Left ventricle myocardium inferior (tissue), 1 donor: ENCODE measurements around the gene GEMIN5. TPM values are rescaled to one million over a fixed set of nuclear protein-coding genes. Genes with fewer than 3 reads are reported as not detected.
"Not testable (repeated sequence)": the region's sequence is repeated elsewhere in the genome, so short reads cannot be mapped to it uniquely, and the experiment has no call there.

Experiments used
- DNase-seq: peaks from one replicate; pipeline ENCODE4 v3.0.0-alpha.2; 2020
- H3K27ac ChIP-seq: fragments of 200-600 bp; replicated peaks from 2 replicates; pipeline ENCODE4 v1.8.0; 2021
- H3K27me3 ChIP-seq: fragments of 200-600 bp; 2 replicates; pipeline ENCODE4 v1.8.0; 2021; ENCODE audit warnings: low read depth
- H3K36me3 ChIP-seq: fragments of 200-600 bp; 2 replicates; pipeline ENCODE4 v1.8.0; 2021
- H3K4me1 ChIP-seq: fragments of 200-600 bp; 2 replicates; pipeline ENCODE4 v1.8.0; 2021
- H3K4me3 ChIP-seq: fragments of 200-600 bp; 2 replicates; pipeline ENCODE4 v1.8.0; 2021; ENCODE audit warnings: mild to moderate bottlenecking, moderate library complexity
- H3K9me3 ChIP-seq: fragments of 200-600 bp; replicated peaks from 2 replicates; pipeline ENCODE4 v1.8.0; 2021
- intact Hi-C: fragments of 100-400 bp; cut with micrococcal nuclease; formaldehyde crosslinking; loops from one replicate; pipeline ENCODE4 v1.11.0; 2022
- total RNA-seq: library from RNA; stranded (reverse); fragmentation: NEBNext Ultra II Directional; extraction: Animal tissue kit (Norgen Biotek cat#: 25700); gene quantifications from one replicate; pipeline ENCODE4 v1.2.1, GENCODE V29; 2021
- TF ChIP-seq, protein P1 (sequence below): fragments of 200-600 bp; IDR thresholded peaks from 2 replicates; pipeline ENCODE4 v1.8.0; 2021; ENCODE audit warnings: antibody characterized with exemption, mild to moderate bottlenecking, borderline replicate concordance
- donor health status: DM: no; HTN: yes; CAD: no; lungs with severe emphysema.

GEMIN5 gene
- total RNA-seq, 1 donor from 2014 or later: 14.0 TPM

DNA sequence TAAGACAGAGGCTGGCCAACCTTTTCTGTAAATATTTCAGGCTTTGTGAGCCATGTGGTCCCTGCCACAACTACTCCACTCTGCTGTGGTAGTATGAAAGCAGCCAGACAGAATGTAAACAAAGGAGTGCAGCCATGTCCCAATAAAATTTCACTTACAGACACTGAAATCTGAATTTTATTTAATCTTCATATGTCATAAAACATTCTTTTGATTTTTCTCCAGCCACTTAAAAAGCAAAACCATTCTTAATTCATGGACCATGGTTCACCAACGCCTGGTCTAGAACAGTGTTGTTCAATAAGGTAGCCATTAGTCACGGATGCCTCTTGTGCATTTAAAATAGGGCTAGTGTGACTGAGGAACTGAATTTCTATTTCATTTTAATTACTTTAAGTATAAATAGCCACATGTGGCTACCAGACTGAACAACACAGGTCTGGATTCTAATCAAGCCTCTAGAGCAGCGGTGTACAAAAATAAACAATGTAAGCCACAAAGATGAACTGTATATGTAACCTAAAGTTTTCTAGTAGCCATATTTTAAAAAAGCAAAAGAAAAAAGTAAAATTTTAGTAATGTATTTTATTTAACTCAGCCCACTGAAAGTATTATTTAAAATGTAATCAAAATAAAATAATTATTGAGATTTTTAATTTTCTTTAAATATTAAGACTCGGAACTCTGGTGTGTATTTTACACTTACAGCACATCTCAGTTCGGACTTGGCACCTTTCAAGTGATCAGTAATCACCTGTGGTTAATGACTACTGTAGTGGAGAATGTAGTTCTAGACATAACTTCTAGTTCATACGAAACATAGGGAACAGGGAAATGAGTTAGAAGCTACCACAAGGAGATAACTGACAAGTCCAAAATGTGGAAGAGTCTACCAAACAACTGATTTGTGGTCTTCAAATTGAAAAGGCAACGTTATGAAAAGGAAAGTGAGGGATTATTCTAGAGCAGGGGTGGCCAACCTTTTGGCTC is 14.3 kb downstream of the GEMIN5 start:
- TF ChIP-seq, protein P1, sequence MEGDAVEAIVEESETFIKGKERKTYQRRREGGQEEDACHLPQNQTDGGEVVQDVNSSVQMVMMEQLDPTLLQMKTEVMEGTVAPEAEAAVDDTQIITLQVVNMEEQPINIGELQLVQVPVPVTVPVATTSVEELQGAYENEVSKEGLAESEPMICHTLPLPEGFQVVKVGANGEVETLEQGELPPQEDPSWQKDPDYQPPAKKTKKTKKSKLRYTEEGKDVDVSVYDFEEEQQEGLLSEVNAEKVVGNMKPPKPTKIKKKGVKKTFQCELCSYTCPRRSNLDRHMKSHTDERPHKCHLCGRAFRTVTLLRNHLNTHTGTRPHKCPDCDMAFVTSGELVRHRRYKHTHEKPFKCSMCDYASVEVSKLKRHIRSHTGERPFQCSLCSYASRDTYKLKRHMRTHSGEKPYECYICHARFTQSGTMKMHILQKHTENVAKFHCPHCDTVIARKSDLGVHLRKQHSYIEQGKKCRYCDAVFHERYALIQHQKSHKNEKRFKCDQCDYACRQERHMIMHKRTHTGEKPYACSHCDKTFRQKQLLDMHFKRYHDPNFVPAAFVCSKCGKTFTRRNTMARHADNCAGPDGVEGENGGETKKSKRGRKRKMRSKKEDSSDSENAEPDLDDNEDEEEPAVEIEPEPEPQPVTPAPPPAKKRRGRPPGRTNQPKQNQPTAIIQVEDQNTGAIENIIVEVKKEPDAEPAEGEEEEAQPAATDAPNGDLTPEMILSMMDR: no peak
- H3K4me3 ChIP-seq: no peak overlapping the region
- no peak overlapping the region for H3K27ac ChIP-seq
- no peaks in the 10 kb centered on the region for H3K9me3 ChIP-seq
- H3K27me3 ChIP-seq: no peaks in the 10 kb centered on the region
- intact Hi-C loops: no loop called here
- no peaks in the 10 kb centered on the region for H3K4me1 ChIP-seq
- DNase-seq: no peak
- peaks cover 97% of the 10 kb centered on the region for H3K36me3 ChIP-seq

DNA sequence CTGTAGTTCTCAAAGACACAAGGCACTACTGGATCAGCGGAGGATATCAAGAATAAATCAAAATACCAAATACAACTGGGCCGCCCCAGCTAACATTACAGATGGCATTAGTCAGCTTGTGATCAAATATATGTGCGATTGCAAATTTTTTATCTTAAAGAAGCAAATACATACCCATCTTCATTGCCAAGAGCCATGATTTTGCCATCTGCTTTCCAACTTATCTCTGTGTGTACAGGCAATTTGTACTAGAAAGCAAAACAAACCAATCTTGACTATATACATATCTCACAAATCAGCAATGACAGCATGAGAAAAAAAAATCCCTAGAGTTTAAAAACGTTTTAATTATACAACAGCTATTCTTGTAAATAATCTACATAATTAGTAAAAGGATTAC is 20.3 kb downstream of the GEMIN5 start:
- no peak overlapping the region for H3K4me3 ChIP-seq
- TF ChIP-seq, protein P1: no peak
- no peak for DNase-seq
- no peak overlapping the region for H3K27ac ChIP-seq
- H3K36me3 ChIP-seq: peaks cover 94% of the 10 kb centered on the region
- no peaks in the 10 kb centered on the region for H3K9me3 ChIP-seq
- H3K4me1 ChIP-seq: no peaks in the 10 kb centered on the region
- H3K27me3 ChIP-seq: no peaks in the 10 kb centered on the region
- intact Hi-C loops: no loop called here

DNA sequence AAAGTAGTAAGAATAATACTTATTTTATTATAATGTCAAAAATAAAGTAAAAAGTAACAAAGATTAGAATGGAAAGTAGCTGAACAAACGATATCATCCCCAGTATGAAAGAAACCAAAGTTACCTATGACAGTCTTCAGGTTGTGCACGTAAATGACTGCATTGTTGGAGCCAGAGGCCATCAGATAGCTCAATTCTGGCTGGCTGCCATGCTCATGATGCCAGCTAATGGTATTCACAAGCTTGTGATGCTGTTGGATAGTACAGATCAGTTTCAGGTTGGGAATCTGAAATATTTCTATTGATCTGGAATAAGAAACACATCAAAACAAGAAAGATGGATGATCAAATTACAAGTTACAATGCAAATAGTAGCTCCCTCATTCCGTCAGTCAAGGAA is 21.1 kb downstream of the GEMIN5 start:
- TF ChIP-seq, protein P1: no peak
- no peaks in the 10 kb centered on the region for H3K9me3 ChIP-seq
- DNase-seq: no peak
- H3K27me3 ChIP-seq: no peaks in the 10 kb centered on the region
- H3K4me1 ChIP-seq: no peaks in the 10 kb centered on the region
- H3K4me3 ChIP-seq: no peak overlapping the region
- intact Hi-C loops: no loop called here
- peaks cover 94% of the 10 kb centered on the region for H3K36me3 ChIP-seq
- H3K27ac ChIP-seq: no peak overlapping the region

DNA sequence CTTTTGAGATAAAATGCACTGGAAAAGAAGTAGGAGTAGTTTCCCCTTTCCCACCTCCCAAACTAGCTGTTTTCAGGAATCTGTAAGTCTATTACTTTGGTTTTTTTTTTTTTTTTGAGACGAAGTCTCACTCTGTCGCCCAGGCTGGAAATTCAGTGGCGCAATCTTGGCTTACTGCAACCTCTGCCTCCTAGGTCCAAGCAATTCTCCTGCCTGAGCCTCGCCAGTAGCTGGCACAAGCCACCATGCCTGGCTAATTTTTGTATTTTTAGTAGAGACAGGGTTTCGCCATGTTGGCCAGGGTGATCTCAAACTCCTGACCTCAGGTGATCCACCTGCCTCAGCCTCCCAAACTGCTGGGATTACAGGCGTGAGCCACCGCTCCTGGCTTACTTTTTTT is 32.4 kb downstream of the GEMIN5 start:
- H3K9me3 ChIP-seq, DNase-seq, H3K4me3 ChIP-seq, intact Hi-C loops, H3K27ac ChIP-seq, H3K4me1 ChIP-seq, H3K27me3 ChIP-seq: not testable (repeated sequence)
- peaks cover 99% of the 10 kb centered on the region for H3K36me3 ChIP-seq

DNA sequence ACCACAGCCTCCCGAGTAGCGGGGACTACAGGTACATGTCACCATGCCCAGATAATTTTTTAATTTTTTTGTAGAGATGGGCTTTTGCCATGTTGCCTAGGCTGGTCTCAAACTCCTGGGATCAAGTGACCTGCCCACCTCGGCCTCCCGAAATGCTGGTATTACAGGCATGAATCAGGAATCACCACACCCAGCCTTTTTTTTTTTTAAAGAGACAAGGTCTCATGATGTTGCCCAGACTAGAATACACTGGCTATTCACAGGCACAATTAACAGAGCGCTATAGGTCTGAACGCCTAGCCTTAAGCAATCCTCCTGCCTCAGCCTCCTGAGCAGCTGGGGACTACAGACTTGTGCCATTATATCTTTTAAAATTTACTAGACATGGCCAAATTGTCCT is 36.1 kb downstream of the GEMIN5 start:
- no peak overlapping the region for H3K27ac ChIP-seq
- intact Hi-C loops: no loop called here
- peaks cover 96% of the 10 kb centered on the region for H3K36me3 ChIP-seq
- no peaks in the 10 kb centered on the region for H3K27me3 ChIP-seq
- peaks cover 7% of the 10 kb centered on the region for H3K4me1 ChIP-seq
- no peak overlapping the region for H3K4me3 ChIP-seq
- no peaks in the 10 kb centered on the region for H3K9me3 ChIP-seq
- no peak for DNase-seq
- TF ChIP-seq, protein P1: no peak

DNA sequence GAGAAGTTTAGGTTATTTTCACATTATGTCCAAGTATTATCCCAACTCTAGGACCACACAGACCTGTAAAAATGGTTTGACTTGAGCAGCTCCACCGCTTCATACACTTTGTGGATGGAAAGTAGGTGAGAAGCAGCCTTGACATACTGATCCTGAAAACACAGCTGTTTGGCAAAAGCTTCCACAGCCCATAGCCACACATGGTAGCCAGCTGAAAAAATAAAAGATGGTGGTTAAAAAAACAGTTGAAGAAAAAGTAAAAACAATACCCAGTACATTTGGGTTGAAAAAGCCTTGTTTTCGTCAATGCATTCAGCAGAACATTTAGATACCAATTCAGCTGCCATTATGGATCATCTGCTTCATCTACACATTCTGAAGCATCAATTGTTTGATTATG is 36.7 kb downstream of the GEMIN5 start:
- peaks cover 7% of the 10 kb centered on the region for H3K4me1 ChIP-seq
- TF ChIP-seq, protein P1: no peak
- intact Hi-C loops: no loop called here
- H3K4me3 ChIP-seq: no peak overlapping the region
- no peaks in the 10 kb centered on the region for H3K9me3 ChIP-seq
- H3K36me3 ChIP-seq: peaks cover 96% of the 10 kb centered on the region
- DNase-seq: no peak
- no peak overlapping the region for H3K27ac ChIP-seq
- no peaks in the 10 kb centered on the region for H3K27me3 ChIP-seq
